GM18861 (cell line): ENCODE measurements around the gene LINGO3.

ENCODE experiments used
- ATAC-seq: cut with Tn5 transposase; IDR thresholded peaks from one replicate; pipeline ENCODE4 v1.9.1; 2021; ENCODE audit not compliant: unreplicated experiment

LINGO3 gene

GRCh38 chr19:2266183-2266993 is 41.6 kb downstream of the LINGO3 start:
- no peak for ATAC-seq

GRCh38 chr19:2261438-2262172 is 46.3 kb downstream of the LINGO3 start:
- ATAC-seq: no peak

DNA sequence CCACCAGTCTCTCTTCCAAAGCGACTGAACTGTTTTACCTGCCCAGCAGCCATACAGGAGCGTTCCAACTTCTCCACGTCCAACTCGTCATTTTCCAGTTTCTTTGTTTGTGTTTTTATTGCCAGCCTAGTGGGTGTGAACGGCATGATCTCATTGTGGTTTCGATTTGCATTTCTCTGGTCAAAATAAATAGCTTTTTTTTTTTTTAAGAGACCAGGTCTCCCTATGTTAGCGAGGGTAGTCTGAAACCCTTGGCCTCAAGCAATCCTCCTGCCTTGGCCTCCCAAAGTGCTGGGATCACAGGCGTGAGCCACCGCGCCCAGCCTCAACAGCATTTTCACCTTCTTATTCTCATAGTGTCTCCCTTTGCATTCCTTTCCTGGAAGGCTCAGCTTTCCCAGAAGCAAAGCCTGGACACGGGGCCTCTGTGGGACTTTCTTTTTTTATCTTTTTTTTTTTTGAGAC is 47.6 kb downstream of the LINGO3 start:
- no peak for ATAC-seq

- no peak for ATAC-seq
Observed at GRCh38 chr19:2259336-2259735, 48.6 kb downstream of the LINGO3 start.
